ENCODE data around the gene POU2F3. TPM values are rescaled to one million over a fixed set of nuclear protein-coding genes. Genes with fewer than 3 reads are reported as not detected.

The POU2F3 gene
- total and polyA plus RNA-seq, 2 of the 4 experiments (the other 2 are of a cell fraction): under 0.01 to 0.09 TPM

- no peaks in the 10 kb centered on the region for H4K20me1 ChIP-seq (ENCODE audit: insufficient read depth, low read length)
- no peak overlapping the region for H3K9ac ChIP-seq (ENCODE audit: low read depth, low read length)
- no peak overlapping the region for H2BK5ac ChIP-seq (ENCODE audit: low read depth, low read length, poor library complexity, severe bottlenecking)
- no peak overlapping the region for H3K23ac ChIP-seq (ENCODE audit: low read depth, low read length)
- dilution Hi-C loops (cut with HindIII; ENCODE audit: low sequenced_read_pairs, unreplicated experiment) (no loop called here), in situ Hi-C loops (cut with MboI; ENCODE audit: low sequenced_read_pairs) (no loop called here), intact Hi-C loops (cut with micrococcal nuclease) (no loop called here)
- H2BK20ac ChIP-seq (ENCODE audit: low read depth, low read length): no peak overlapping the region
- WGBS, 2 experiments (ENCODE audit: extremely low coverage in 2 of 2, insufficient read length in 1 of 2): no CpG with 5 or more reads among the region's 4 CpGs
- no peak overlapping the region for H2AK5ac ChIP-seq (ENCODE audit: low read depth, low read length)
- no peak overlapping the region for H4K91ac ChIP-seq (ENCODE audit: insufficient read depth, low read depth, low read length)
- H3K79me1 ChIP-seq (ENCODE audit: low read depth in 1 of 2, low read length in 2 of 2): no peaks in the 10 kb centered on the region
- H3K9me1 ChIP-seq (ENCODE audit: insufficient read depth, low read length): peaks cover 3% of the 10 kb centered on the region; the same call in 1 of the 2 replicates
- H2AFZ ChIP-seq (replicated peaks; ENCODE audit: low read length, poor library complexity): no peak overlapping the region
- H3K4me2 ChIP-seq (ENCODE audit: low read depth, low read length): no peak overlapping the region
- no peak overlapping the region for H2AK9ac ChIP-seq (replicated peaks; ENCODE audit: low read depth, low read length, poor library complexity)
- no peak overlapping the region for H2BK120ac ChIP-seq (ENCODE audit: low read depth, low read length)
- H3K27me3 ChIP-seq (ENCODE audit: control insufficient read depth, insufficient read depth, low read length): peaks cover 15% of the 10 kb centered on the region
- H3K36me3 ChIP-seq (ENCODE audit: control insufficient read depth, insufficient read depth, low read length): no peaks in the 10 kb centered on the region
- H3K27ac ChIP-seq (ENCODE audit: insufficient read depth, low read length): no peak overlapping the region
- CTCF ChIA-PET: no interaction called here
- H3K56ac ChIP-seq (ENCODE audit: extremely low read depth, insufficient read depth, low read length): no peak overlapping the region
- H3K14ac ChIP-seq (replicated peaks; ENCODE audit: low read depth, low read length): no peak overlapping the region
- no peak overlapping the region for H3K4me3 ChIP-seq (ENCODE audit: insufficient read depth, low read depth, low read length)
- BruUV-seq (replicated peaks): no TSS peak
- H2BK15ac ChIP-seq (ENCODE audit: low read depth, low read length): no peak overlapping the region
- H4K5ac ChIP-seq (ENCODE audit: low read depth, low read length): no peak overlapping the region
- no peak overlapping the region for H4K8ac ChIP-seq (ENCODE audit: low read depth in 2 of 2, low read length in 2 of 2)
- no peak for DNase-seq
- H3K9me3 ChIP-seq (ENCODE audit: control insufficient read depth, insufficient read depth, low read length): no peaks in the 10 kb centered on the region
- POLR2A ChIA-PET (ENCODE audit: unreplicated experiment): no interaction called here
- no peak for ATAC-seq (ENCODE audit: low read depth)
- H3K18ac ChIP-seq (ENCODE audit: low read depth, low read length): no peak overlapping the region
- TF ChIP-seq POLR2A (IDR thresholded peaks at IDR 0.05; ENCODE audit: low read depth, low read length) (no peak), BHLHE40 (IDR thresholded peaks at IDR 0.05; ENCODE audit: low read depth, low read length) (no peak), FOS (IDR thresholded peaks at IDR 0.05; ENCODE audit: low read depth, low read length) (no peak), MAFK (IDR thresholded peaks at IDR 0.05; ENCODE audit: low read depth, low read length) (no peak), MXI1 (IDR thresholded peaks at IDR 0.05; ENCODE audit: borderline replicate concordance, low read depth, low read length) (no peak), SMC3 (IDR thresholded peaks at IDR 0.05; ENCODE audit: low read depth, low read length) (no peak), RAD21 (IDR thresholded peaks at IDR 0.05; ENCODE audit: low read length) (no peak), MAZ (IDR thresholded peaks at IDR 0.05; ENCODE audit: borderline replicate concordance, low read depth, low read length) (no peak), CHD1 (IDR thresholded peaks at IDR 0.05; ENCODE audit: low read depth, low read length) (no peak), NFE2L2 (IDR thresholded peaks at IDR 0.05; ENCODE audit: low read depth, low read length) (no peak), RCOR1 (IDR thresholded peaks at IDR 0.05; ENCODE audit: insufficient replicate concordance, low read length) (no peak), ELK1 (IDR thresholded peaks at IDR 0.05; ENCODE audit: borderline replicate concordance, low read depth, low read length) (no peak), USF2 (IDR thresholded peaks at IDR 0.05; ENCODE audit: low read depth, low read length) (no peak), CEBPB (IDR thresholded peaks at IDR 0.05; ENCODE audit: low read depth, low read length) (no peak), RFX5 (IDR thresholded peaks at IDR 0.05; ENCODE audit: low read depth, low read length) (no peak)
- TF ChIP-seq, protein P1, sequence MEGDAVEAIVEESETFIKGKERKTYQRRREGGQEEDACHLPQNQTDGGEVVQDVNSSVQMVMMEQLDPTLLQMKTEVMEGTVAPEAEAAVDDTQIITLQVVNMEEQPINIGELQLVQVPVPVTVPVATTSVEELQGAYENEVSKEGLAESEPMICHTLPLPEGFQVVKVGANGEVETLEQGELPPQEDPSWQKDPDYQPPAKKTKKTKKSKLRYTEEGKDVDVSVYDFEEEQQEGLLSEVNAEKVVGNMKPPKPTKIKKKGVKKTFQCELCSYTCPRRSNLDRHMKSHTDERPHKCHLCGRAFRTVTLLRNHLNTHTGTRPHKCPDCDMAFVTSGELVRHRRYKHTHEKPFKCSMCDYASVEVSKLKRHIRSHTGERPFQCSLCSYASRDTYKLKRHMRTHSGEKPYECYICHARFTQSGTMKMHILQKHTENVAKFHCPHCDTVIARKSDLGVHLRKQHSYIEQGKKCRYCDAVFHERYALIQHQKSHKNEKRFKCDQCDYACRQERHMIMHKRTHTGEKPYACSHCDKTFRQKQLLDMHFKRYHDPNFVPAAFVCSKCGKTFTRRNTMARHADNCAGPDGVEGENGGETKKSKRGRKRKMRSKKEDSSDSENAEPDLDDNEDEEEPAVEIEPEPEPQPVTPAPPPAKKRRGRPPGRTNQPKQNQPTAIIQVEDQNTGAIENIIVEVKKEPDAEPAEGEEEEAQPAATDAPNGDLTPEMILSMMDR (conservative IDR thresholded peaks at IDR 0.05; ENCODE audit: low read depth, low read length): no peak
- no peak overlapping the region for H3K4ac ChIP-seq (ENCODE audit: low read depth, low read length)
- H3K4me1 ChIP-seq (ENCODE audit: control insufficient read depth, insufficient read depth, low read length): peaks cover 4% of the 10 kb centered on the region
Measured at GRCh38 chr11:120203626-120204025, 36.3 kb upstream of the POU2F3 start.
